GM18951 (cell line): ENCODE results near the gene C1orf141.

Experiments
- POLR2A ChIP-seq: IDR thresholded peaks from 4 replicates; pipeline ENCODE4 v1.6.1; 2011; ENCODE audit warnings: mild to moderate bottlenecking; ENCODE audit not compliant: insufficient read length, insufficient read depth; ENCODE audit errors: extremely low read depth
- in situ Hi-C: fragments of 300-500 bp; cut with MboI; formaldehyde crosslinking; loops from one replicate; pipeline ENCODE4 v1.12.0; 2022; ENCODE audit warnings: low sequenced_read_pairs, mixed read lengths, inconsistent platforms; ENCODE audit not compliant: unreplicated experiment

Gene C1orf141

DNA sequence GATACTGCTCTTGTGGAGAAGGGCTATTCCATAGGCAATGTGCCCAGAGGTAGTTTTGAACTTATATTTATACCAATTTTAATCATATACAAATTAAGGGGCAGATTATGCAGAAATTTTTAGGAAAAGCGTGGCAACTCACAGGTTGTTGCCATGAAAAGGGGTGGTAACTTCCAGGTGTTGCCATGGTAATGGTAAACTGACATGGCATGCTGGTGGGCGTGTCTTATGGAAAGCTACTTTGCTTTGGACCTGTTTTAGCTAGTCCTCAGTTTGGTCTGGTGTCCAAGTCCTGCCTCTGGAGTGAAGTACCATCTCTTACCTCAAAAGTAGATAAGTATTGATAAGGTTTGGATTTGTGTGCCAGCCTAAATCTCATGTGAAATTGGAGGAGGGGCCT, 23.6 kb upstream of the C1orf141 start:
- in situ Hi-C loops = no loop called here
- TF ChIP-seq POLR2A = no peak

DNA sequence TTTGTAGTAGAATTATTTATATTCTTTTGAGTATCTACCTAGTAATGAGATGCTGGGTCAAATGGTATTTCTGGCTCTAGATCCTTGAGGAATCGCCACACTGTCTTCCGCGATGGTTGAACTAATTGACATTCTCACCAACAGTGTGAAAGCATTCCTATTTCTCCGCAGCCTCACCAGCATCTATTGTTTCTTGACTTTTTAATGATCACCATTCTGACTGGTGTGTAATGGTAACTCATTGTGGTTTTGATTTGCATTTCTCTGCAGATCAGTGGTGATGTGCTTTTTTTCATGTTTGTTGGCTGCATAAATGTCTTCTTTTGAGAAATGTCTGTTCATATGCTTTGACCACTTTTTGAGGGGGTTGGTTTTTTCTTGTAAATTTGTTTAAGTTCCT, 16.2 kb upstream of the C1orf141 start:
- in situ Hi-C loops = no loop called here
- TF ChIP-seq POLR2A = no peak

- TF ChIP-seq POLR2A = no peak
- in situ Hi-C loops = loop anchor here (10.0 kb wide), 2 partner anchors 144 to 384 kb away; no protein-coding TSS in a partner anchor
Observed at GRCh38 chr1:67149179-67149770, 14.5 kb upstream of the C1orf141 start.

DNA sequence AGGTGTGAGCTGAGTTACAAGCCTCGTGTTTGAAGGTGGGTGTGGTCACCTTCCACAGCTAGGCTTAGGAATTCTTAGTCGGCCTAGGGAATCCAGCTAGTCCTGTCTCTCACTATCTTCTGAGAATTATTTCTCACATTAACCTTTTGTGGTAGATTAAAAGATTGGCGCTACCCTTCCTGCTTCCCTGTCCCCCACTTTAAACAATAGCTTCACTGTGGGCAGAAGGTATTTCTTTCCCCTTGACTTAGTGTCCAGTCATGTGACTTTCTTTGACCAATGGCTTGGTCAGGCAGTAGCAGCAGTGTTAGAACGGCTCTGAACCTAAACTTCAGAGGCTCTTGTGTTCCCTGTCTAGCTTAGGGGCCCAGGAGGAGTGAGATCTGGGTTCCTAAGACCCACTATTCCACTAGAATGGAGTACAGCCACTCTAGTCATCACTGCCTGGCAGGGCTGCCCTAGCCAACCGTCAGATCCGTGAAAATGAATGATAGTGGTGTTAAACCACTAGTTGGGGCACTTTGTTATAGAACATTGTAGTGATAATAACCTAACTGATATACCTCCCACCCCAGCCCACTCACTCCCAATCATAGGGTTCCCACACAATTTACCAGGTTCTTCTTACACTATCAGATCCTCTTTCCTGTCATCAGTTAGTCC, 13.9 kb upstream of the C1orf141 start:
- no peak for TF ChIP-seq POLR2A
- in situ Hi-C loops = loop anchor here (10.0 kb wide), 2 partner anchors 144 to 384 kb away; no protein-coding TSS in a partner anchor

DNA sequence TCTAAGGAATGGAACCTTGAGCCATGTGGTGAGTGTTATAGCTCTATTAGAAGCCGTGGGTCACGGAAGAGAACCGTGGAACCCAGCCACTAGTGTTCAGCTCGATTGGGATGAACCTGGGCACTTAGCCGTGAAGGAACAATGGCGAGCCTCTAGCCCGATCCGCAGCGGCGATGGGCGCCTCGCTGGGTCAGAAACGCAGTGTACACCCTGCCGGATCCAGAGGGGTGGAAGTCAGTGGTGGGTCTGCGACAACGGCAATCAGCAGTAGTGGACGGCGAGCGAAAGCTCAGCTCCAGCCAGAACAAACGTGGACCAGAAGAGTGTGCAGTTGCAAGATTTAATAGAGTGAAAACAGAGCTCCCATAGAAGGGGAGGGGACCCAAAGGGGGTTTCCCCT, 13.2 kb upstream of the C1orf141 start:
- in situ Hi-C loops = loop anchor here (10.0 kb wide), 2 partner anchors 143 to 383 kb away; no protein-coding TSS in a partner anchor

DNA sequence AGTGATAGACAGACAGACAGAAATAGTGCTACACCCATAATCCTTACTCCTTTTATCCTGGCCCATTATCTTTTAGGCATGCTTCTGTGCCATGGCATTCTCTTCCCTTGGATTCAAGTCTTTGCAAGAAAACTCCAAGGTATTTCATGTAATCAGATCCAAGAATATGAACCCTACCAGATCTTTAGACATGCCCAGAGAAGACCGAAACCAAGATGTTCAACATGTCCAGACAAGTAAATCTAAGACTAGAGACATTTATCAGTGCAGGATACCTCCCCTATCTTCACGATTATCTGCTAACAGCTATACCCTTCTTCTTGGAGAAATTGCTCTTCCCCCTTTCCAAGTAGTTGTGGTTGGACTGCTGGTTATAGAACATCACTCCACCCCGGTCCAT, 11.8 kb upstream of the C1orf141 start:
- no peak for TF ChIP-seq POLR2A
- in situ Hi-C loops = loop anchor here (10.0 kb wide), 2 partner anchors 142 to 382 kb away; no protein-coding TSS in a partner anchor

DNA sequence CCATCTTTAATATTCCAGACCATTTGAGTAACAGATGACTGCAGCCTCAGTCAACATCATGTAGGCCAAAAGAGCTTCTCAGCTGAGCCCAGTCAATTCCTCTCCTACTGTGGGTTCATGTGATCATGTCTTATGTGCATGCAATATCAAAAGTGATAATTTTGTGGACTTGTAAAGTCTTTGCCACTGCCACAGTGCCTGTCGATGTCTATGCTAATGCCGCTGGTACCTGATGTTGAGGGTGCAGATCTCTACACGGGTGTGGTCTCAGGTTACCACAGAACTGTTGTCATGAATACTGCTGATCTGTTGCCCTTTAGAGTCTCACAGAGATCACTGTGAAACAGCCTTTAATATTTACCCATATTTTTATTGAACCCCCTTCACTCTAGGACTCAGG, 11.3 kb upstream of the C1orf141 start:
- in situ Hi-C loops = loop anchor here (10.0 kb wide), 2 partner anchors 141 to 381 kb away; no protein-coding TSS in a partner anchor
- no peak for TF ChIP-seq POLR2A

DNA sequence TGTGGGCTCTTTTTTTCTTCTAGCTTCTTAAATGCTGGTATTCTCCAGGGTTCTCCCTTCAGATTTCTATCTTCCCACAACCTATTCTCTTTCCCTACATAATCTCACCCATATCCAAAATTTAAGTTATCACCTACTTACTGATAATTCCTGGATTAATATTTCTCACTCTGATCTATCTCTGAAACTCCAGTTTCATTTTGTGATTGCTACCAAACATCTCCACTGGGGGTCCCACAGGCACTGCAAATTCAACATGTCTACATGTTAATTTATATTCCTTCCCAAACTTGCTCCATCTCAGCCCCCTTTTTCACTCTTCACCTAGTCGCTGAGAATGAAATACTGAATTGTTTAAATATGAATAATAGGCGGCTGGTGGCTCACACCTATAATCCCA, 9.9 kb upstream of the C1orf141 start:
- in situ Hi-C loops = loop anchor here (10.0 kb wide), 2 partner anchors 140 to 380 kb away; no protein-coding TSS in a partner anchor
- no peak for TF ChIP-seq POLR2A

DNA sequence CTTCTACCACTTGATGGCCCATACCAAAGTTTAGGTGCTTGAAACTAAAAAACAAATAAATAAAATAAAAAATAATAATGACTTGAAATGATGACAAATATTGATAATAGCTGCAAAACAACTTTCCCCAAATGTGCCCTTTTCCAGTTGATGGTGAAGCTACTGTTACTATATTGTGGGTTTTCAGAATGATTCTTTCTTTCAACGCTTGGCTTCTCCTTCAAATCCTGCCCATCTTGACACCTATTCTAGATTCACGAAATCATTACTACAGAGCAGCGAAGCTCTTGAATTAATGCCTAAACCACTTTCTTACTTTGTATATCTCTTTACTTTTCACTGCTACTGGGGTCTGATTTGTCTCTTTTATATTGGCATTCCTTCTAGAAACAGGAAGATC, 9.2 kb upstream of the C1orf141 start:
- in situ Hi-C loops = loop anchor here (10.0 kb wide), 2 partner anchors 139 to 379 kb away; no protein-coding TSS in a partner anchor

DNA sequence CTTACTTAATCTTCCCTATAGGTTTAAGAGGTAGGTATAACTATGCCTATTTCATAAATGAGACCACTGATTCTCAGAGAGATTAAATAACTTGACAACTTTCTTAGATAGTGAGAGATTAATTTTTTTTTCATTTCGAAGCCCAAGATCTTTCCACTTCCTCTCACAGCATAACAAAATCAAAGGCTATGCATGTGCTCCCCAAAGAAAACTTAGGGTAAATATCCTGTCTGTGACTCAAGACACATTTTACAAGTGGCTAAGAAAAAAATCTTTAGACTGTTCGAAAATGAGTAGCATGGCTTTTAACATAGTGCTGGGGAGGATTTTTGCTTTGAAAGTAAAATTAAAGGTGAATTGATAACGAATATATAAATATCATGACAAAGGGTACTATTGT, 8.2 kb upstream of the C1orf141 start:
- TF ChIP-seq POLR2A = no peak

More for the DNA sequence above, 9.2 kb upstream of the C1orf141 start:
- TF ChIP-seq POLR2A = no peak

DNA sequence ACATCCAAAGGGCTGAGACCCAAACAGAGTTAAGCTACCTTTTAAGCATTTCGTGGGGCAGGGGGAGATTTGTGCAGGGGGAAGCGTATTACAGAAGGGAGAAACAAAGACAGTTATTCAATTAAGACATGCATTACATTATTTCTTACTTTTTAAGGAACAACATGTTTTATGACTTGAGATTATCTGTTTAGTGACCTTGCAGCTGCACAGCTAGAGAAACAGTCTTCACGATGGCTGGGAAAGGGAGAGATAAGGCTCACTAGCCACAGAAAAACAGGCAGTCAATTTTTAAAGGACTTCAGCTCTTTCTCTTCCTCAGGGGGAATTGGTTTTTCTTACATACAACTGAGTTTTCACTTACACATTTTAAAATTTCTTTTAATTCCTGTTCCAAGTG, 7.1 kb upstream of the C1orf141 start:
- in situ Hi-C loops = loop anchor here (10.0 kb wide), 2 partner anchors 137 to 377 kb away; no protein-coding TSS in a partner anchor

More for the DNA sequence above, 8.2 kb upstream of the C1orf141 start:
- in situ Hi-C loops = loop anchor here (10.0 kb wide), 2 partner anchors 138 to 378 kb away; no protein-coding TSS in a partner anchor

GRCh38 chr1:67140460-67140859, 5.7 kb upstream of the C1orf141 start:
- in situ Hi-C loops = loop anchor here (10.0 kb wide), 2 partner anchors 136 to 376 kb away; no protein-coding TSS in a partner anchor
- TF ChIP-seq POLR2A = no peak

DNA sequence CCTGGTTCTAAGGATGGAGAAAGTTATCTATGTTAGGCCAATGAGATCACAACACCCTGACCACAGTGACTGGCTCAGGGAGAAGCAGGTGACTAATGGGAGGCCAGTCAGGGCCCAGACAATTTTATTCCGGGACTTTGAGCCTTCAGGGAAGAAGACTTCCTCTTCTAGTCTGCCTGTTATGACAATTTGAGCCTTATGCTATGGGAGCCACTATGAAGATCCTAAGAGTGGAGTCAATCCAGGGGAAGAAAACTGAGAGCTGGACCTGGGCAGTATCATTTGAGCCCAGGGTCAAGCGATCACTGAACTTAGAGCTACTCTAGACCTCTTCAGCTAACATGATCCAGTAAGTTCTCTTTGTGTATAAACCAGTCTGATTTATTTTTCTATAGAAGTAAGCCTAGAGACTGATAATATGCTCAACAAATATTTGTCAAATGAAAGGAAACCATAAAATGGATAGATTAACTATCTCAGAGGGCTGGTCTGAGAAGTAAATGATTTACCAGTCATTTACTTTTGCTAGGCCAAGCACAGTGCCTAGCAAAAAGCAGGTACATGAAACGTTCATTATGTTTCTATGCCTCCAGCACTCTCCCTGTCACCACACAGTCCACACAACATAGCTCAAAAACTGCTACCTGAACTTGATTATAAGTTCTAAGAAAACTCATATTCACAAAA, 4.2 kb upstream of the C1orf141 start:
- in situ Hi-C loops = no loop called here
- TF ChIP-seq POLR2A = no peak
